Mesendoderm (in vitro differentiated cells): Measurements from ENCODE around the gene SEPTIN1.
"Not testable (repeated sequence)": the region's sequence is repeated elsewhere in the genome, so short reads cannot be mapped to it uniquely, and the experiment has no call there.

Experiments used
- DNase-seq: peaks from one replicate; pipeline ENCODE4 v3.0.0; 2013
- H2AK5ac ChIP-seq: 2 replicates; pipeline ENCODE4 v1.6.1; 2013; ENCODE audit warnings: low read length, inconsistent platforms
- H2BK120ac ChIP-seq: 2 replicates; pipeline ENCODE4 v1.6.1; 2013; ENCODE audit warnings: low read depth, mild to moderate bottlenecking, low read length, moderate library complexity, mixed read lengths
- H2BK15ac ChIP-seq: replicated peaks from 2 replicates; pipeline ENCODE4 v1.6.1; 2013; ENCODE audit warnings: low read depth, mild to moderate bottlenecking, moderate library complexity
- H2BK5ac ChIP-seq: 2 replicates; pipeline ENCODE4 v1.6.1; 2013; ENCODE audit warnings: low read length, inconsistent platforms
- H3K18ac ChIP-seq: 2 replicates; pipeline ENCODE4 v1.6.1; 2013; ENCODE audit warnings: mild to moderate bottlenecking, low read length, mixed read lengths
- H3K23ac ChIP-seq: one replicate; pipeline ENCODE4 v1.6.1; 2013; ENCODE audit warnings: low read length
- H3K27ac ChIP-seq: 2 replicates; pipeline ENCODE4 v1.5.1; 2013; ENCODE audit warnings: low read depth, mild to moderate bottlenecking, inconsistent platforms, low read length, moderate library complexity
- H3K27me3 ChIP-seq: 2 replicates; pipeline ENCODE4 v1.6.1; 2013; ENCODE audit warnings: low read length, control low read depth, mild to moderate bottlenecking, inconsistent platforms; ENCODE audit not compliant: insufficient read depth, poor library complexity
- H3K36me3 ChIP-seq: 2 replicates; pipeline ENCODE4 v1.6.1; 2013; ENCODE audit warnings: low read length, inconsistent platforms; ENCODE audit not compliant: control insufficient read depth, insufficient read depth
- H3K4ac ChIP-seq: one replicate; pipeline ENCODE4 v1.6.1; 2013; ENCODE audit warnings: low read depth, mild to moderate bottlenecking, low read length, moderate library complexity
- H3K4me1 ChIP-seq: 2 replicates; pipeline ENCODE4 v1.6.1; 2013; ENCODE audit warnings: low read depth, low read length, inconsistent platforms; ENCODE audit not compliant: control insufficient read depth
- H3K4me2 ChIP-seq: 2 replicates; pipeline ENCODE4 v1.6.1; 2013; ENCODE audit warnings: low read length
- H3K4me3 ChIP-seq: 2 replicates; pipeline ENCODE4 v1.5.1; 2013; ENCODE audit warnings: mild to moderate bottlenecking, low read length
- H3K56ac ChIP-seq: one replicate; pipeline ENCODE4 v1.6.1; 2013; ENCODE audit warnings: low read length
- H3K79me1 ChIP-seq: 2 replicates; pipeline ENCODE4 v1.6.1; 2013; ENCODE audit warnings: low read length, inconsistent platforms
- H3K79me2 ChIP-seq: 2 replicates; pipeline ENCODE4 v1.6.1; 2013; ENCODE audit warnings: mild to moderate bottlenecking, low read length; ENCODE audit not compliant: control insufficient read depth, insufficient read depth
- H3K9ac ChIP-seq: 2 replicates; pipeline ENCODE4 v1.6.1; 2013; ENCODE audit warnings: low read length, inconsistent platforms
- H4K5ac ChIP-seq: one replicate; pipeline ENCODE4 v1.6.1; 2013; ENCODE audit warnings: low read length
- H4K8ac ChIP-seq: one replicate; pipeline ENCODE4 v1.6.1; 2013; ENCODE audit warnings: low read depth, mild to moderate bottlenecking, control low read depth, low read length, moderate library complexity
- WGBS: extraction: QIAGEN DNeasy Blood & Tissue Kit; methylation state at CpG from one replicate; pipeline ENCODE4 v1.1.7; 2013; ENCODE audit warnings: low lambda C conversion rate, missing lambda C conversion rate; ENCODE audit not compliant: insufficient coverage; ENCODE audit errors: extremely low coverage; 5-methylcytosine and 5-hydroxymethylcytosine counted together

SEPTIN1 gene

GRCh38 chr16:30342751-30343490 lies 39.4 kb downstream of the SEPTIN1 start:
- WGBS = no CpG with 5 or more reads among the region's 32 CpGs
- Histone ChIP-seq H3K27ac (no peak overlapping the region), H2BK15ac (no peak overlapping the region), H3K4me3 (no peak overlapping the region), H4K8ac (no peak overlapping the region), H3K23ac (no peak overlapping the region), H4K5ac (no peak overlapping the region), H3K4me1 (no peaks in the 10 kb centered on the region), H2BK120ac (no peak overlapping the region), H3K18ac (no peak overlapping the region), H3K9ac (no peak overlapping the region), H3K79me1 (no peaks in the 10 kb centered on the region), H2AK5ac (no peak overlapping the region), H3K36me3 (no peaks in the 10 kb centered on the region), H3K56ac (no peak overlapping the region), H2BK5ac (no peak overlapping the region), H3K4me2 (no peak overlapping the region), H3K79me2 (no peaks in the 10 kb centered on the region), H3K4ac (no peak overlapping the region), H3K27me3 (no peaks in the 10 kb centered on the region)
- DNase-seq = no peak

GRCh38 chr16:30341971-30342370 lies 40.4 kb downstream of the SEPTIN1 start:
- H3K4me3 ChIP-seq, H3K79me2 ChIP-seq, H3K4me2 ChIP-seq, H2BK120ac ChIP-seq, H2BK15ac ChIP-seq, DNase-seq, H3K27me3 ChIP-seq, H3K79me1 ChIP-seq, H3K27ac ChIP-seq, H3K23ac ChIP-seq, H3K56ac ChIP-seq, H3K9ac ChIP-seq, H3K4ac ChIP-seq, H2AK5ac ChIP-seq, H3K4me1 ChIP-seq, H2BK5ac ChIP-seq, H4K5ac ChIP-seq, H4K8ac ChIP-seq, H3K18ac ChIP-seq, H3K36me3 ChIP-seq: not testable (repeated sequence)
- WGBS = no CpG with 5 or more reads among the region's 8 CpGs

- Histone ChIP-seq H3K79me2 (no peaks in the 10 kb centered on the region), H3K4ac (no peak overlapping the region), H3K36me3 (no peaks in the 10 kb centered on the region), H4K5ac (no peak overlapping the region), H4K8ac (no peak overlapping the region), H2AK5ac (no peak overlapping the region), H2BK120ac (no peak overlapping the region), H3K9ac (no peak overlapping the region), H3K4me1 (no peaks in the 10 kb centered on the region), H3K79me1 (no peaks in the 10 kb centered on the region), H3K27me3 (no peaks in the 10 kb centered on the region), H2BK15ac (no peak overlapping the region), H3K23ac (no peak overlapping the region), H3K18ac (no peak overlapping the region), H3K4me2 (no peak overlapping the region), H3K27ac (no peak overlapping the region), H3K56ac (no peak overlapping the region), H2BK5ac (no peak overlapping the region), H3K4me3 (no peak overlapping the region)
- WGBS = no CpG with 5 or more reads among the region's 13 CpGs
- no peak for DNase-seq
Measured at GRCh38 chr16:30340621-30341020, 41.7 kb downstream of the SEPTIN1 start.

GRCh38 chr16:30338715-30339114 lies 43.6 kb downstream of the SEPTIN1 start:
- not testable (repeated sequence) for H2BK15ac ChIP-seq, H3K27ac ChIP-seq, H3K79me2 ChIP-seq, H3K4me3 ChIP-seq, H3K4me2 ChIP-seq, H2BK5ac ChIP-seq, H3K79me1 ChIP-seq, H3K27me3 ChIP-seq, H3K18ac ChIP-seq, H3K36me3 ChIP-seq, H3K56ac ChIP-seq, H2AK5ac ChIP-seq, H3K9ac ChIP-seq, H3K23ac ChIP-seq, DNase-seq, H4K8ac ChIP-seq, H3K4me1 ChIP-seq, H2BK120ac ChIP-seq, H3K4ac ChIP-seq, H4K5ac ChIP-seq
- WGBS = no CpG with 5 or more reads among the region's 5 CpGs

- not testable (repeated sequence) for H3K18ac ChIP-seq, H3K56ac ChIP-seq, H3K27me3 ChIP-seq, H3K4me1 ChIP-seq, H3K36me3 ChIP-seq, H3K23ac ChIP-seq, H3K79me1 ChIP-seq, H2BK5ac ChIP-seq, H3K79me2 ChIP-seq, H2BK15ac ChIP-seq, H3K4me3 ChIP-seq, H2BK120ac ChIP-seq, H3K4ac ChIP-seq, H3K27ac ChIP-seq, H3K9ac ChIP-seq, H3K4me2 ChIP-seq, H4K5ac ChIP-seq, H2AK5ac ChIP-seq, DNase-seq, H4K8ac ChIP-seq
- whole genome bisulfite sequencing = no CpG with 5 or more reads among the region's 10 CpGs
Measured at GRCh38 chr16:30337964-30338357, 44.4 kb downstream of the SEPTIN1 start.
